GM12801 (cell line): Measurements from ENCODE around the gene C12orf75.

Source experiments
- TF ChIP-seq, protein P1 (sequence below): IDR thresholded peaks from one replicate; pipeline ENCODE4 v1.5.1; 2011; ENCODE audit warnings: control low read depth; ENCODE audit not compliant: insufficient read length; ENCODE audit errors: extremely low read depth

C12orf75 gene

DNA sequence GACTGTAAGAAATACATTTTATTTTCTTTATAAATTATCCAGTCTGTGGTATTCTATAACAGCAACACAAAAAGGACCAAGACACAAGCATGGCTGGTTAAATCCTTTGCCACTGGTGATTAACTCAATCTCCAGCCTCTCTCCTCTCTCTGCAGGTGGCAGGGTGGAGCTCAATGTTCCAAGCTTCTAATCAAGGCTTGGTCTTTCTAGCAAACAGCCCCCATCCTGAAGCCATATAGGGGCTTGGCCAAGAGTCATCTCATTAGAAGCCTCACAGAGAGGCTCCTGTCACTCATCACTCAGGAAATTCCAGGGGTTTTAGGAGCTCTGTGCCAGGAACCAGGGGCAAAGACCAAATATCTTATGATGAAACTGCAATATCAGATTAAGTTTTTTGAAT, 12.0 kb downstream of the C12orf75 start:
- TF ChIP-seq, protein P1, sequence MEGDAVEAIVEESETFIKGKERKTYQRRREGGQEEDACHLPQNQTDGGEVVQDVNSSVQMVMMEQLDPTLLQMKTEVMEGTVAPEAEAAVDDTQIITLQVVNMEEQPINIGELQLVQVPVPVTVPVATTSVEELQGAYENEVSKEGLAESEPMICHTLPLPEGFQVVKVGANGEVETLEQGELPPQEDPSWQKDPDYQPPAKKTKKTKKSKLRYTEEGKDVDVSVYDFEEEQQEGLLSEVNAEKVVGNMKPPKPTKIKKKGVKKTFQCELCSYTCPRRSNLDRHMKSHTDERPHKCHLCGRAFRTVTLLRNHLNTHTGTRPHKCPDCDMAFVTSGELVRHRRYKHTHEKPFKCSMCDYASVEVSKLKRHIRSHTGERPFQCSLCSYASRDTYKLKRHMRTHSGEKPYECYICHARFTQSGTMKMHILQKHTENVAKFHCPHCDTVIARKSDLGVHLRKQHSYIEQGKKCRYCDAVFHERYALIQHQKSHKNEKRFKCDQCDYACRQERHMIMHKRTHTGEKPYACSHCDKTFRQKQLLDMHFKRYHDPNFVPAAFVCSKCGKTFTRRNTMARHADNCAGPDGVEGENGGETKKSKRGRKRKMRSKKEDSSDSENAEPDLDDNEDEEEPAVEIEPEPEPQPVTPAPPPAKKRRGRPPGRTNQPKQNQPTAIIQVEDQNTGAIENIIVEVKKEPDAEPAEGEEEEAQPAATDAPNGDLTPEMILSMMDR, result no peak

DNA sequence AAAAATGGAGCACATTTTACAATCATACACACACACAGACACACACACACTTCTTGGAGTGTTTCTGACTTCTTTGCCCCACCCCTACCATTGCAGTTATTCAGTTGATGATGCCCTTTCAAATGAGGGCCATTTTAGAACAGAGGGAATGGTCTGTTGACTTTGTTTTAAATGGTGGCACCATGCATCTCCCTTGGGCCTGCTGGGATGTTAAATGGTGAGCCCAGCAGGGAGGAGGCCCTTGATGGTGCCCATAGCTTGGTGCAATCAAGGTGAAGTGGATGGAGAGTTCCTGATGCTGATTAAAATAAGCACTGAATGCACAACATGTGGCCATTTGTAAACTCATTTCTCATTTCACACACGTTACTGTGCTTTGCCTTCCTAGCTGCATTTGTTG, 13.3 kb downstream of the C12orf75 start:
- TF ChIP-seq, protein P1, result no peak

DNA sequence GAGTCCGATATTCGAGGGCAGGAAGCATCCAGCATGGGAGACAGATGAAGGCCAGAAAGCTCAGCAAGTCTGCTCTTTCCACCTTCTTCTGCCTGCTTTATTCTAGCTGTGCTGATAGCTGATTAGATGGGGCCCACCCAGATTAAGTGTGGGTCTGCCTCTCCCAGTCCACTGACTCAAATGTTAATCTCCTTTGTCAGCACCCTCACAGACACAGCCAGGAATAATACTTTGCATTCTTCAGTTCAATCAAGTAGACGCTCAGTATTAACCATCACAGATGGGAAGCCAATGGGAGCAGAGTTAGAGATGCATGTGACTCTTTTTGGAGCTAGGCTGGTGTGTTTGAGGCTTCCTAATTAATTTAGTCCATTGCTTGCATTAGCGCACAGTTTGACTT, 17.0 kb downstream of the C12orf75 start:
- TF ChIP-seq, protein P1, result no peak

DNA sequence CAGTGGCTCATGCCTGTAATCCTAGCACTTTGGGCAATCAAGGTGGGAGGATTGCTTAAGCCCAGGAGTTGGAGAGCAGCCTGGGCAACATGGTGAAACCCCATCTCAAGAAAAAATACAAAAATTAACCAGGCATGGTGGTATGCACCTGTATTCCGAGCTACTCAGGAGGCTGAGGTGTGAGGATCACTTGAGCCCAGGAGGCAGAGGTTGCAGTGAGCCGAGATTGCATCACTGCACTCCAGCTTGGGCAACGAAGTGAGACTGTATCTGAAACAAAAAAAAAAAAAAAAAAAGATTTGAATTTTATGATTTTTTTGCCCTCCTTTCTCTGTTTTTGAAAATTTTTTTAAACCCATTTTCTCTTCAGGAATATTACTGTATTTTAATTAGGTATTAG, 17.7 kb downstream of the C12orf75 start:
- TF ChIP-seq, protein P1, result no peak

DNA sequence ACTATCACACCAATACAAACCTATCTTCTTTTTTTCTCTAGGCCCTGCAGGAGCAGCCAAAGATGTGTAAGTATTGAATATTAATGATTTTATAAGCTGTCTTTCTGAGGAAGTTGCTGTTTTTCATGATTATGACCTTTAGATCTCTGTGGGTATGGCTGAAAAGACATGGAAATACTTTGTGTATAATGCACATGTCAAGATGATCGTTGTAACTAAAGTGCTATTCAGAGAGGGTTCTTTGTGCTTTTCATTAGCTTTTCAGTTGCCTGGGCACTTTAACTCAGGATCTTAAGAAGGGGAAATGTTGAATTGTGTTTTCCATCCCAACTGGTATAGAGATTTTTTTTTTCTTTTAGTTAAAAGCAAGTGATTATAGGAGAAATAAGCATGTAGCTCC, 18.1 kb downstream of the C12orf75 start:
- TF ChIP-seq, protein P1, result no peak

DNA sequence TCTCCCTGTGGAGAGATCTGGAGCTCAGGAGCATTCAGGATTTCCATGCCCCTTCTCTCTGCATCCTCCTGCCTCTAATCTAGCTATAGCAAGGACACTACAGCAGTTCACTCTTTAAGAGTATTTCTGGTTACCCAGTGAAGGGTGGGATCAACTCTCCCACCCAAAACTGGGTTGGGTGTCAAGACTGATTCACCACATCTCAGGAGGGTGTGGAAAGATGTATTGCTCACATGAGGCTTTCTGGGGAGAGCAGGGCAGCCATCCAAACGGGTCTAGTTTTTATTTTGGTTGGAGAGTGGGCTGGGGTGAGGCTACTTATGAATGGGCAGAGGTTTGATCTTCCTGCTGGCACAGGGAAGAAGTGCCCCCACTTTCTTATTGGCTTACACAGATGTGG, 18.6 kb downstream of the C12orf75 start:
- TF ChIP-seq, protein P1, result no peak

DNA sequence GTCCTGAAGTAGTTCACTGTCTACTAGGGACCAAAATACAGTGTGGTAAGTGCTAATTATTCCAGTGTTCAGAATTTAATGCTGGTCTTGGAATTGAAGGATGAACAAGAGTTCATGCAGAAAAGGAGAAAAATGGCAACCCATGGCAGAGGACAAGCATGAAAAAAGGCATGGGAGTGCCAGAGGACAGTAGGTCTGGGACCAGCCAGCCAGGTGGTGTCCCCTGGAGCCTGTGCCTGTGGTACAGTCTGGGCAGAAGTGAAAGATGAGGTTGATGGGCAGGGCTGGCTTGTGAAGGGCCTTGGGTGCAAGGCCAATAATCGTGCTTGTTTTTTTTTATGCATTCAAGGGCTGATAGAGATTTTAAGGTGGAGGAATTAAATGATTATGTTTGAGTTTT, 21.0 kb downstream of the C12orf75 start:
- TF ChIP-seq, protein P1, result no peak

DNA sequence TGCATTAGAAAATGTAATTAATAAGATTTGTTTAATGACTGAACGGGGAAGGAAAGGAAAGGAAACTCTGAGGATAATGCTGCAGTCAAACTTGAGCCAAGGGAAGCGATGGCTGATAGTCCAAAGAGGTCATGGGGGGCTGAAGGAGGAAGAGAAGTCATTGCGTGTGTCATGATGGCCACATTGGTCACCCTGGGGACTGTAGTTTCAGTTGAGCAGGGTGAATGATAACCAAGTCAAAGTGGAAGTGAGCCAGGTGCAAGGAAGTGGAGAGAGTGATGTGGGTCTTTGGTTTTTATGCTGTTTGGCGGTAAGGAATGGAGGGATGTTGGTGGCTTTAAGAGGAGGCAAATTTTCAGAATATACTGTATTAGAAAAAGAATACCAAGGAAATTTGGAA, 21.6 kb downstream of the C12orf75 start:
- TF ChIP-seq, protein P1, result no peak
